Testis (tissue), 2 donors: ENCODE measurements around the gene CCSAP.

Experiments used
- POLR2A ChIP-seq: fragments of 450-650 bp; IDR thresholded peaks from one replicate; pipeline ENCODE4 v1.6.1; 2017; ENCODE audit warnings: antibody characterized with exemption, mild to moderate bottlenecking, moderate library complexity
- TF ChIP-seq, protein P1 (sequence below), 3 experiments: fragments of 450-650 bp in 2 of 3; fragments of 200-600 bp in 1 of 3; sonication (generic) in 1 of 3; IDR thresholded peaks; one replicate each; pipeline ENCODE4 v1.5.1; 2016 to 2019; ENCODE audit warnings: antibody characterized with exemption in 3 of 3, mild to moderate bottlenecking in 2 of 3, moderate library complexity in 1 of 3

DNA sequence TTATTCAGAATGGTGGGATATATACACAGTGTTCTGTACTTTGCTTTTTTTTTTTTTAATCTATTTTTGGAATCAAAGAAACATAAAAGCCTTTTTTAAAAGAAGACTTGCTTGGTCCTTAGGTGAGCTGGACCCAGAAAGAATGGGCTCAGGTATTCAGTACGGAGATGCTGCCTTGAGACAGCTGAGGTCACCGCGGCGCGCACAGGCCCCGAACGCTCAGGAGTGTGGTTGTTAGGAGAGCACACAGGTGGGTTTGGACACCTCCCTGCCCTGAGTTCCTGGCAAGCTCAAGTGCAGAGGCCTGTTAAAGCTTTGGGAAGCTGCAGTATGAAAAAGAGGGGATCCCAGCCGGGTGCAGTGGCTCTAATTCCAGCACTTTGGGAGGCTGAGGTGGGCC lies 40.1 kb downstream of the CCSAP start:
- TF ChIP-seq, protein P1, sequence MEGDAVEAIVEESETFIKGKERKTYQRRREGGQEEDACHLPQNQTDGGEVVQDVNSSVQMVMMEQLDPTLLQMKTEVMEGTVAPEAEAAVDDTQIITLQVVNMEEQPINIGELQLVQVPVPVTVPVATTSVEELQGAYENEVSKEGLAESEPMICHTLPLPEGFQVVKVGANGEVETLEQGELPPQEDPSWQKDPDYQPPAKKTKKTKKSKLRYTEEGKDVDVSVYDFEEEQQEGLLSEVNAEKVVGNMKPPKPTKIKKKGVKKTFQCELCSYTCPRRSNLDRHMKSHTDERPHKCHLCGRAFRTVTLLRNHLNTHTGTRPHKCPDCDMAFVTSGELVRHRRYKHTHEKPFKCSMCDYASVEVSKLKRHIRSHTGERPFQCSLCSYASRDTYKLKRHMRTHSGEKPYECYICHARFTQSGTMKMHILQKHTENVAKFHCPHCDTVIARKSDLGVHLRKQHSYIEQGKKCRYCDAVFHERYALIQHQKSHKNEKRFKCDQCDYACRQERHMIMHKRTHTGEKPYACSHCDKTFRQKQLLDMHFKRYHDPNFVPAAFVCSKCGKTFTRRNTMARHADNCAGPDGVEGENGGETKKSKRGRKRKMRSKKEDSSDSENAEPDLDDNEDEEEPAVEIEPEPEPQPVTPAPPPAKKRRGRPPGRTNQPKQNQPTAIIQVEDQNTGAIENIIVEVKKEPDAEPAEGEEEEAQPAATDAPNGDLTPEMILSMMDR (IDR thresholded peaks at IDR 0.05), result no peak
- no peak for TF ChIP-seq POLR2A
